Activated CD8-positive, alpha-beta memory T cell treated with anti-CD3 and anti-CD28 coated beads for 36 hours (primary cell): ENCODE measurements around the gene ZAR1L. TPM values are rescaled to one million over a fixed set of nuclear protein-coding genes. Genes with fewer than 3 reads are reported as not detected.

Experiments used
- CTCF ChIA-PET: fragments of 350-600 bp; sonication (Branson Sonifier 250); formaldehyde crosslinking; loops from one replicate; lab custom pipeline; 2021; ENCODE audit warnings: antibody characterized with exemption; lab: Charles Lee
- POLR2A ChIA-PET: fragments of 350-600 bp; sonication (Branson Sonifier 250); formaldehyde crosslinking; loops from one replicate; lab custom pipeline; 2021; ENCODE audit warnings: antibody characterized with exemption; lab: Charles Lee
- total RNA-seq, 2 experiments: library from RNA; stranded (reverse); gene quantifications; one replicate each; pipeline ENCODE4 v1.2.3, GENCODE V29; 2021

Gene ZAR1L
- total RNA-seq, 2 experiments from 2014 or later: not detected

- CTCF ChIA-PET: interaction anchor here (2.0 kb wide), 1 partner anchor 64 kb away, joined by 6 read pairs; no protein-coding TSS in a partner anchor
- POLR2A ChIA-PET: no interaction called here
Observed at GRCh38 chr13:32310134-32310706, 4.9 kb downstream of the ZAR1L start.

GRCh38 chr13:32309312-32310133 is 5.6 kb downstream of the ZAR1L start:
- POLR2A ChIA-PET: no interaction called here
- CTCF ChIA-PET: interaction anchor here (0.8 to 1.0 kb wide), 2 partner anchors 10 to 22 kb away, joined by 3 read pairs; no protein-coding TSS in a partner anchor

DNA sequence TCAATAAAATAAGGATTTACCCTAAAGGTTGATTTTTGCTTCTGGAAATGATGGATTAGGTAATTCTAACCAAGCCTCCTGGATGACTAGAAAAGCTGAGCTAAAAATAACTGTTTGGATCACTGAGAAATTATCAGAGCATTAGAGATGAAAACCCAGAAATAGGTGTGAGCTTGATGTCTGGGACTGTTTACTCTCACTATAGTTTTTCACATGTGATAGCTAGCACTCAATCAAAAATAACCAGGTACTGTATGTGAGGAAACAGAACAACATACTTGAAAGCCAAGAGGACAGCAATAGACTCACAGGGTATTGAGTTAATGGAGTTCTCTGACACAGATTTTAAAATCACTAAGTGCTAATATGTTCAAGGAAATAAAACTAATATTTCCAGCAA is 9.5 kb downstream of the ZAR1L start:
- ChIA-PET CTCF (no interaction called here), POLR2A (no interaction called here)

GRCh38 chr13:32302461-32302860 is 12.7 kb downstream of the ZAR1L start:
- POLR2A ChIA-PET: no interaction called here
- CTCF ChIA-PET: interaction anchor here (1.1 kb wide), 1 partner anchor 77 kb away, joined by 3 read pairs; no protein-coding TSS in a partner anchor

GRCh38 chr13:32300920-32301319 is 14.2 kb downstream of the ZAR1L start:
- ChIA-PET CTCF (interaction anchor here (0.8 to 1.7 kb wide), 2 partner anchors 15 to 26 kb away, joined by 3 to 7 read pairs; partner anchors contain the start of genes BRCA2 and ZAR1L), POLR2A (interaction anchor here (1.0 to 1.2 kb wide), 3 partner anchors 14 to 230 kb away, joined by 3 to 10 read pairs (median 3); partner anchors contain the start of genes BRCA2 and ZAR1L)

GRCh38 chr13:32300406-32300805 is 14.8 kb downstream of the ZAR1L start:
- ChIA-PET CTCF (interaction anchor here (0.8 to 1.7 kb wide), 3 partner anchors 9 to 26 kb away, joined by 3 to 7 read pairs (median 3); partner anchors contain the start of genes BRCA2 and ZAR1L), POLR2A (interaction anchor here (1.0 to 1.2 kb wide), 3 partner anchors 14 to 230 kb away, joined by 3 to 10 read pairs (median 3); partner anchors contain the start of genes BRCA2 and ZAR1L)

- CTCF ChIA-PET: interaction anchor here (0.8 to 1.7 kb wide), 2 partner anchors 9 to 16 kb away, joined by 3 to 7 read pairs; partner anchors contain the start of genes BRCA2 and ZAR1L
- POLR2A ChIA-PET: interaction anchor here (1.0 to 1.2 kb wide), 3 partner anchors 15 to 231 kb away, joined by 3 to 10 read pairs (median 3); partner anchors contain the start of genes BRCA2 and ZAR1L
Observed at GRCh38 chr13:32299893-32300292, 15.3 kb downstream of the ZAR1L start.

DNA sequence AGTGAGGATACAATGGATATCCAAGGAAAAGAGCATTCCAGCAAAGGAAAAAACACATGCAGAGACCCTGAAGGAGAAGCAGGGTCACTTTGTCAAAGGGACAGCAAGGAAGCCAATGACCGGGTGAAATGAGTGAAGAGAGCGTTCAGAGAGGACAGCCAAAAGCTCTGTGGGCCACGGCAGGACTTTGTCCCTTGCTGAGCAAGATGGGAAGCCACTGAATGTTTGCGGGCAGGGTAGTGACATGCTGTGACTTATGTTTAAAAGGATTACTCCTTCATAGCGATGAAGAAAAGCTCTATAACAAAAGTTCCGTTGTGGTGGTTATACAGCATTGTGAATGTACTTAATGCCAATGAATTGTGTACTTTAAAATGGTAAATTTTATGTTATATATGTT is 16.5 kb downstream of the ZAR1L start:
- ChIA-PET POLR2A (no interaction called here), CTCF (interaction anchor here (0.9 kb wide), 1 partner anchor 31 kb away, joined by 4 read pairs; no protein-coding TSS in a partner anchor)

DNA sequence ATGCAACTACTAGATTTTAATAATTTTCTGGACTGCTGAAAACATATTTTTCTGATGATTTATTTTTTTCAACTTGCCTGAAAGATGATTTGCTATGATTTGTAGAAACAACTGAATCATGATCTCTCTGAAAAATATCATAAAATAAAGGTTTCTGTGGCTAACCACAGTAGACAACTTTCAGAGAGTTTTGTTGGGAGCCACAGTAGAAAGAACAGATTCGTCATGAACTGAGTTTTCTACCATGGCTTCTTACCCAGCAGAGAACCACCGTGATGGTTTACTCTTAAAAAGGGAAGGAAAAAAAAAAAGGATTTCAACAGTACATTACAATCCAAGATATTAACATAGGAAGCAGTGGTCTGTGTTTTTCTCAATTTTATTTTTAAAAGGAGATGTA is 18.0 kb downstream of the ZAR1L start:
- ChIA-PET CTCF (interaction anchor here (0.6 kb wide), 1 partner anchor 23 kb away, joined by 3 read pairs; no protein-coding TSS in a partner anchor), POLR2A (no interaction called here)

GRCh38 chr13:32285633-32285965 is 29.6 kb downstream of the ZAR1L start:
- CTCF ChIA-PET: no interaction called here
- POLR2A ChIA-PET: no interaction called here

GRCh38 chr13:32284927-32285632 is 30.1 kb downstream of the ZAR1L start:
- ChIA-PET POLR2A (no interaction called here), CTCF (no interaction called here)

- ChIA-PET POLR2A (no interaction called here), CTCF (no interaction called here)
Observed at GRCh38 chr13:32282096-32282711, 33.0 kb downstream of the ZAR1L start.

DNA sequence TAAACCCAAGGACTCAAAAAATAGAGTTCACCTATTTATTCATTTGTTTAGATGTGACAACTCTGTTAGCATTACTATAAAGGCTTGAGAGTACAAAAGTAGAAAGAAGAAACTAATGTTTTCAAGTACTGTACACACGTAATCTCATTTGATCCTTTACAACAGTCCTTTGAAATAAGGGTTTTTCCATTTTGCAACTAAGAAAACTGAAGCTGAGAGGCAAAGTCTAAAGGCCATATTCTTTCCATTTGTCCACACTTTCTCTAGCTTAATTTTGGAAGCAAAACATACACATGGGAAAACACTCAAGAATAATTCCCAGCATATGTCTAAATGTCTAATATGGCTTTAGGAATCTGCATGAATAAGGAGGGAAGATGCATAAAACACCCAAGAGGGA is 34.1 kb downstream of the ZAR1L start:
- ChIA-PET POLR2A (no interaction called here), CTCF (no interaction called here)

DNA sequence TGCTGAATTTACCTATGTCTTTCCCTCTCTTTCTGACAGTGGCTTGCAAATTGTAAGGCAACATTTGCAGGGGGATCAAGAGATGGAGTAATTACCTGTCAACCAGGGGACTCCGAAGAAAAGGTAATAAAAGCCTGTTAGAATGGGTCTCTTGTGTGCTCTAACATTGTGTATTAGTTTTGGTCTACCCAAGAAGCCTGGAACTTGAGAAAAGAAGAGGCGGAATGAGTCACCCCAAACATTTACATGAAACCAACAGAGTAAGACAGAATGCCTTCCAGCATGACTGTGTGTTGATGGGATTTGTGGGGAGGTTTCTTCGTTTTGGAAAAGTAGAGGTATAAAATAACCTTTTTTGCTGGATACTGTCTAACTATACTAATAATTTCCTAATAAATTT is 36.7 kb downstream of the ZAR1L start:
- ChIA-PET POLR2A (no interaction called here), CTCF (no interaction called here)

DNA sequence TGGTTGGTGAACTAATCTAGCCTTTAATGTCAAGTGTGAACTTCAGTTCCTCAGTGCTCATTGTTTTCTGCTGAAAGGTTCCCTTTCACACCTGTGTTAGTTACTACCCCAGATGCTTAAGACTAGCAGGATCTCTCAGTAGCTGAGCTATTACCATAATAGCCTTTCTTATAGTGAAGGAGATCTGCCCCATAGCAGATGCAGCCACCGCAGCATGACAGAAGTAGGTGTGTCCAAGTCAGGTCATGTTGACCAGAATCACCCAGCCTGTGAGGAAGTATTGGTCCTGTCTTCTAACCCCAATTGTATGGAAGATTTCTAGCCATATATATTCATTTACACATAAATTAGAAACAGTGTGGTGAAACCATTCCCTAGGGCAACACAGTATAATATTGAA is 37.3 kb downstream of the ZAR1L start:
- CTCF ChIA-PET: interaction anchor here (1.0 kb wide), 1 partner anchor 9 kb away, joined by 3 read pairs; no protein-coding TSS in a partner anchor
- POLR2A ChIA-PET: interaction anchor here (0.8 kb wide), 1 partner anchor 38 kb away, joined by 3 read pairs; no protein-coding TSS in a partner anchor

DNA sequence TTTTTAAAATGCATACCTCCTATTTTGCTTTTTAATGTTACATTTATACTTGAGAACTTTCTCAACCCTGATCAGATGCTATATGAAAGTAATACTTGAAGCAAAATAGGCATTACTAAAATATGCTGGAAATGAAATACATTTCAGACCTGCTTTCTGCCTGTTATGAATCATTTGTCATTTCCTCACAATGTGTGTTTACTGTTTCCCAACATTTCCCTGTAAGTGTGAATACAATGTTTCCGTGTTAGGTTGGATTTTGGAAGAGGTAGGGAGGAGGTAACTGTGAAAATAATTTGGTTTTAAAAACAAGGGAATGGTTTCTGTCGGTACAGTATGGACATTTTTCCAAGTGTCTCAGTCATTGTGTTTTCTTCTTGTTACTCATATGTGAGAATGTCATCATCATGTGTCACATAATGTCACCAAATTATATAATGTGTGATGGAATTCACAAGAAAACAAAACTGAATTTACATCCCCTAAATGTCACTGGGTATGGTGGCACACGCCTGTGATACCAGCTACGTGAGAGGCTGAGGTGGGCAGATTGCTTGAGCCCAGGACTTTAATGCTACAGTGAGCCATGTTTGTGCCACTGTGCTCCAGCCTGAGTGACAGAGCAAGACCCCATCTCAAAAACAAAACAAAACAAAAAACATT is 43.0 kb downstream of the ZAR1L start:
- CTCF ChIA-PET: no interaction called here
- POLR2A ChIA-PET: interaction anchor here (0.7 to 1.3 kb wide), 2 partner anchors 28 to 43 kb away, joined by 3 read pairs; partner anchors contain the start of genes BRCA2 and ZAR1L

DNA sequence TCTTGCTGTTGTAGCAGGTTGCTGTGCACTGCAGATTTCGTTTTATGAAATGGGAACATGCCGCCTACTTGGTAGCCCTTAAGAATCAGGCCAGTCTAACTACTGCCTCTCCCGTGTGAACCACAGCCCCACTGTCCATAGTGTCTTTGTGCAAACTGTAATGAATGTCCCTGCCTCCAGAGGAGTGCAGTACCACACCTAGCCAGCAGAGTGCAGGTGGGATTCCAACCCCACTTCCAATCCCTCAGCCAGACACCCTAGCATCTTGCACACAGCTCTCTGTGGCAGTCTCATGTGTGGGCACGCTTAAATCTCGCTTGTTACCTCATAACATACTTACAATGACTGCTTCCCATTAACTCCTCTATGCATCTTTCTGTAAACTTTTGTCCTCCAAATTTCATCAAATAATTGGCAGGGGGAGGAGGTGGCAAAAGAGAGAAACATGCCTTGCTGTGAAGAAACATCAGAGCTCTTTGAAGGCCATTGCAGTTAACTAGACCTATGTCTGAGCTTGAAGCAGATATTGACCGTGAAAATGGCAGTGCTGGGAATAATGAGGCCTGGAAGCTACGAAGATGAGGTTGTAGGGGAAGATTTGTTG is 47.2 kb downstream of the ZAR1L start:
- ChIA-PET CTCF (interaction anchor here (0.6 to 1.6 kb wide), 3 partner anchors 9 to 47 kb away, joined by 3 to 5 read pairs (median 4); partner anchors contain the start of genes BRCA2 and ZAR1L), POLR2A (no interaction called here)

- ChIA-PET CTCF (no interaction called here), POLR2A (no interaction called here)
Observed at GRCh38 chr13:32266130-32266529, 49.0 kb downstream of the ZAR1L start.
